Stimulated activated CD4-positive, alpha-beta T cell treated with anti-CD3 and anti-CD28 coated beads, Interleukin-2, amount 100 ng/mL, for 48 hours (primary cell): ENCODE measurements around the gene TANGO6.
A peak's percentile ranks its signal among the peaks of the same experiment; 100 is the strongest.

ENCODE experiments used
- DNase-seq, 2 donors: peaks; one replicate each; pipeline ENCODE4 v3.0.0-alpha.2; 2020

TANGO6 gene

DNA sequence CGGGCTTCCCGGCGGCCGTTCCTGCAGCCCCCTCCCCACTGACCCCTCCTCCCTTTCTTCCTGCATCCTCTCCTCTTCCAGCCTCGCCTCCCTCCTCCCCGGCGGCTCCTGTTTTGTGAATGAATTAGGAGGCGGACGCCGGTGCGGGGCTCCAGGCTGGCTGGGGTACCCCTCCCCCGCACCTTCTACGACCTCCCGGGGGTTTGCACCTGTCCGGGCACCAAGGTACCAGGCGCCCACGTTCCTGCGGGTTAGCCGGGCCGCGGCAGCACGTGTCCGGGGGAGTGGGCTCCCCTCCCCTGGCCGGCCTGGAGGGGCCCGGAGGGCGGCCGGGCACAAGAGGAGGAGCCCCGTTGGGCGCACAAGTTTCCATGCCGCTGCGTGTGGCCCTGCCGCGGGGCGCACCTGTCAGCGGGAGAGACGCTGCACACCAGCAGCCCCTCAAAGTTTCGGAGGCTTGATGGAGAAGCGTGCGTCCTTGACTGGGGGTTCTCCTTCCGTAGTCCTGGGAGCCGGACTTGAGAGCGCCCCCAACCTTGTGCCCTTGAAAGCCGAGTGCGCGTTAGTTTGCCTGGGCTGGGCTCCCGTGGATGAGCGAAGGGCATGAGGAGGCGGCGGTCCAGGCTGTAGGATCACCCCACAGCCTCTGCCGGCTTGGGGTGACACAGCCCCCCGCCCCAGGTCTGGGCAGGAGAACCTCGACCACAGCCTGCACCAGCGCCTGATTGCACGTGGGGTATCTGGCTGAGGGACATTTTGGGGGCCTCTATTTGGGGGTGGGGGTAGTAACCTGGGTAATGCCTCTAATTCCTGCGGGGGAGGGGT is 263.4 kb downstream of the TANGO6 start:
- DNase-seq = no peak

DNA sequence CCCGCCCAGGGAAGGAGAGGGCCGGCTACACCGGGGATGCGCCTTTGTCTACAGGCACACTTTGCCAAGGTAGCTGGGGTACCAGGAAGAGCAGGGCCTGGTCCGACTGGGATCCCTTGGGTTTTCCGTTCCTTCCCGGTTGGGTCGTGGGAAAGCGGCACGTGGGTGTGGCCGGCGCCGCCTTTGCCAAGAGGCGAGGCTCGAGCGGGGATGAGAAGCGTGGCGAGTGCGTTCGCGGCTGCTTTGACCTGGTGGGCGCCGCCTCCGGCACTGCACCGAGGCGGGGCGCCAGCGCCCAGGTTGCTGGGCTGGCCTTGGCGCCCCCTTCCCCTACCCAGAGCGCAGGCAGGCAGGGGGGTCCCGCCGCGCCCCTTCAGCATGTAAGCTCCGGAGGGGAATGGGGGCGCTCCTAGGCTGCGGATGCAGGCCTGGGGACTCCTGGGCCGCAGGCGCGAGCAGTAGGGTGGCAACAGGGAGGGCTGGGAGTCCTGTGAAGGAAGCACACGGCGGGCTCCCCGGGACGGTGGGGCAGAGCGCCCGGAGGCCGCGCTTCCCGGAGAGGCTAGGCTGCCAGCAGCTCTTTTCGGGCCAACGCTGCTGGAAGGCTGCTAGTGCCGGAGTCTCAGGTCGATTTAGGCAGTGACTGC is 264.1 kb downstream of the TANGO6 start:
- DNase-seq = no peak

DNA sequence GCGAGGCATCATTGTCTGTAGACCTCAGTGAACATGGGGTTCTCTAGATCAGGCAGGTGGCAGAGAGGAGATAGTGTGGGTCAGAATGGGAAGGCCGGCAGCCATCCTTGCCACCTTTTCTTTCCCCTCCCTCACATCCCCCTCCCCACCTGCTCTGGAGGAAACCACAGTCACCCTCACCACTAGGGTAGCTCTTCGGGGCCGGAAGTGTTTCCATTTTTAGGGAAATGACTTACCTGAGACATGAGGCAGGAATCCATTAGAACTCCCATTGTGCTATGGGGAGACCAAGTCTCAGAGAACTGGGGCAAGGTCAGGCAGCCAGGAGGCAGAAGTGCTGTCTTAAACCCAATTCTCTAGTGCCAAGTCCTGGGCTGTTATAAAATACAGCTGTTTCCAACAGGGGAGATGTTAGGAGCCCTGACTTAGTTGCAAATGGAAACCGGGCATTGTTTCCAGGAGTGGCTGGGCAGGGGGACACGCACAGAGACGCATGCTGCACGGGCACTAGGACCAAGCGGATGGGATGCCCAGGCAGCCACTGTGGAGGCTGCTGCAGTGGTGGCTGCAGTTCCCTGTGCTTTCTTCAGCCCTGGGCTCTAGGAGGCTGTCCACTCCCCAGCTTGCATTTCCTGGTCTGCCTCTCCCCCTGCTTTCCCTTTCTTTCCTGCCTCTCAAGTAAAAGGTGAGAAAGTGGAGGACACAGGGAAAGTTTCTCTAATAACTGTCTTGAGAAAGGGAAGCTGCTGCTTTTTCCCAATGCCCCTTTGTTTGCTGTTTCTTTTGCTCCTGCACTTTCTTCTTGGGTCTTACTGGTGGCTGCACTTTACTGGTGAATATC is 265.0 kb downstream of the TANGO6 start:
- no peak for DNase-seq

DNA sequence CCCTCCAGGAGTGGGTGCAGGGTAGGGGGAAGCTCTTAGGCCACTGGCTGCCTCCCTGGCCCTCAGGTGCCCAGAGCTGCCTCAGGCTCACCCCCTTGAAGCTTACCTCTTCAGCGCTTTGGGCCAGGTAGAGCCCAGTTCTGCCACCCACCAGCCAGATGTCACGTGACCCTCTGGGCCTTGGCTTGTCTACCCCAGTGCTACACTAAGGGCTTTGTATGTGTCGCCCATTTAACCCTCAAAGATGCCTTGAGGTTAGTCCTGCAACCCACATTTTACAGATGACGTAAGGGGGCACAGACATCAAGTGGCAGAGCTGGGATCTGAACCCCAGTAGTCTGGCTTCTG is 265.5 kb downstream of the TANGO6 start:
- no peak for DNase-seq

DNA sequence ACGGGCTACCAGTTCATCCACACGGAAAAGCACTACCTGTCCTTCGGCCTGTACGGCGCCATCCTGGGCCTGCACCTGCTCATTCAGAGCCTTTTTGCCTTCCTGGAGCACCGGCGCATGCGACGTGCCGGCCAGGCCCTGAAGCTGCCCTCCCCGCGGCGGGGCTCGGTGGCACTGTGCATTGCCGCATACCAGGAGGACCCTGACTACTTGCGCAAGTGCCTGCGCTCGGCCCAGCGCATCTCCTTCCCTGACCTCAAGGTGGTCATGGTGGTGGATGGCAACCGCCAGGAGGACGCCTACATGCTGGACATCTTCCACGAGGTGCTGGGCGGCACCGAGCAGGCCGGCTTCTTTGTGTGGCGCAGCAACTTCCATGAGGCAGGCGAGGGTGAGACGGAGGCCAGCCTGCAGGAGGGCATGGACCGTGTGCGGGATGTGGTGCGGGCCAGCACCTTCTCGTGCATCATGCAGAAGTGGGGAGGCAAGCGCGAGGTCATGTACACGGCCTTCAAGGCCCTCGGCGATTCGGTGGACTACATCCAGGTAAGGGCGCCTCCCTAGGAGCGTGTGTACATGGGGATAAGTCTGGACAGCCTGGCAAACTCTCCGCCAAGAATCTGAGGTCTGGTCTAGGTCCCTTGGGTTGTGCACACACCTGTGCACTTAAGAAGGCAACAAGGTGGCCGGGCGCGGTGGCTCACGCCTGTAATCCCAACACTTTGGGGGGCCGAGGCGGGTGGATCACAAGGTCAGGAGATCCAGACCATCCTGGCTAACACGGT is 266.3 kb downstream of the TANGO6 start:
- no peak for DNase-seq

DNA sequence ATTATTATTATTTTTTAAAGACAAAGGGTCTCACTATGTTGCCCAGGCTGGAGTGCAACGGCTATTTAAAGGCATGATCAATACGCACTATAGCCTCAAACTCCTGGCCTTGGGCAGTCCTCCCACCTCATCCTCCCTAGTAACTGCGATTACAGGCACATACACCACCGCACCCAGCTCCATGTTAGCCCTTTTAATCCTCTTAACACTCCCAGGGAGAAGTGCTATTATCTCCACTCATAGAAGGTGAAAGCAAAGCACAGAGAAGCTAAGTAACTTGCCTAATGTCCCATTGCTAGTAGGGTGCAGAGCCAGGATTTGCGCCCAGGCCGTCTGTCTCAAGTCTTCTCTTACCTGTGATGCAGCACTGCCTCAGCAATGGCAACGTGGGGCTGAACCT is 267.1 kb downstream of the TANGO6 start:
- DNase-seq = no peak

DNA sequence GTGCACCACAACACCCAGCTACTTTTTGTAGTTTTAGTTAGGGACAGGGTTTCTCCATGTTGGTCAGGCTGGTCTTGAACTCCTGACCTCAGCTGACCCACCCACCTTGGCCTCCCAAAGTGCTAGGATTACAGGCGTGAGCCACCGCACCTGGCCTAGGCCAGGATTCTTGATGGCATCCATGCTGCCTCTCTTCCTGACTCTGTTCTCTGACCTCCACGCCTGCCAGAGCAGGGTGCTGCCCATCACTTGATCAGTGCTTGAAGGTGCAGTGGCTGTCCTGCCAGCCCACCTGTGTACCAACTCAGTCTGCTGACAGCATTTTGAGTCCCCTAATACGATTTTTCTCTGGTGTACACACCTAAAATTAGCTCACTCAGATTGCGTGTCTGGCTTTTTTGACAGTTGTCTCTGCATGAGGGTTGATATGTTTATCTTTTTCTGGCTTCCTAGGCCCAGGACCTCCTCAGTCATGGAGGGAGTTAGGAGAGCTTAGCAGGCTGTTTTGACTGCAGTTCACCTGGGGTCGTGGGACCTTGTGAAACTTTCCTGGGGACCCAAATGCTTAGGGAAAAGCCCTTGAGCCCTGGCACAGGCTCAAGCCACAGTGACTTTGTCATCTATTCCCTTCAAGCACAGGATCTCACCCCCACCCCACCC is 268.0 kb downstream of the TANGO6 start:
- DNase-seq = no peak

DNA sequence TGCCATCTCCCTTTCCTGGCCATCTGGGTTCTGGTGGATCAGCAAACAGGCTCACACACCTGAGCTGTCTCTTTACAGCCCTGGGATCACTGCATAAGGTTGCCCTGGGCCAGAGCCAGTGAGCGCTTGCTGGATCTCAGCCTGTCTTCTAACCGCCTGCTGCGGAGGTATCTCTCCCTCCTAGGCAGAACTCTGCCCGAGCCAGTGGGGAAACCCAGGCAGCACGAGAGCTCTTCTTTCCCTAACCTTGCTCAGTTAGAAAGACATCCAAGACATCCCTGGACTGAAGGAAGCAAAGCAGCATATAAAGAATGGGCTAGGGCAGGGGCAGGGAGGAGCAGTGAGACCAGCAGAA is 268.5 kb downstream of the TANGO6 start:
- DNase-seq = no peak

DNA sequence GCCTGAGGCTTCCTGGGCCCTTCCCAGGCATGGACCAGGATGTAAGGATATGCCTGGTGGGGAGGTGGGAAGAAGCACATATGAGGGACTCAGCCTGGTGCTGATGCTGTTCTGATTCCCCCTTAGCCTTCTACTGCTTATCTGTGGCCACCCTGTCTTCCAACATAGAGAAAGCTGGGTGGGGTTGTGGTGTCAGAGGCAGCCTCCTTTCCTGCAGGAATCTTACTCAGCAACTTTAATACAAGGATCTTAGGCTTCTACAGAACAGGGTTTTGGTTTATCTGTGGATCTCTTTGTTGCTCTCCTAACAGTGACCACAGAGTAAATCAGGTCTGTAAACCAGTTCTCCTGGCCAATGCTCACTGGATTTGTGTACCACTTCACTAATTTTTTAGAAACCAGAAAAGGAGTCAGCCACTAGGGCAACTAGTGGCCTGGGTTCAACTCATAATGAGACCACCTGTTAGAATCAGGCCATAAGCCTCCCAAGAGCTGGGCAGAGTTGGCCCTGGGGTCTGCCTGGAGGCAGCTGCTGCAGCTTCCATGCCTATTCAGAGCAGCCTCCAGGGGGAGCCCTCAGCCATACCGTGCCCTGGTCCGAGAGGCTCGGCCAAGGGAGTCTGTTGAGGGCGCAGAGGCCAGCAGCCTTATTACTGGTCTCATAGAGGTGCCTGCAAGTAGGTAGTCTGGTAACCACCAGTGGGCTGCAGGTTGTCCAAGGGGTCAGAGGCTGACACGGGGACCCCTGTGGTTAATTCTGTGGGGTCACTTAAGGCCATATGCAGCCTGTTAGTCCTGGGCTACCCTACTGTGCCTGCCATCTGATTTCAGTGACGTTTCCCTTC is 269.2 kb downstream of the TANGO6 start:
- DNase-seq = peak; percentile 51 to 57

DNA sequence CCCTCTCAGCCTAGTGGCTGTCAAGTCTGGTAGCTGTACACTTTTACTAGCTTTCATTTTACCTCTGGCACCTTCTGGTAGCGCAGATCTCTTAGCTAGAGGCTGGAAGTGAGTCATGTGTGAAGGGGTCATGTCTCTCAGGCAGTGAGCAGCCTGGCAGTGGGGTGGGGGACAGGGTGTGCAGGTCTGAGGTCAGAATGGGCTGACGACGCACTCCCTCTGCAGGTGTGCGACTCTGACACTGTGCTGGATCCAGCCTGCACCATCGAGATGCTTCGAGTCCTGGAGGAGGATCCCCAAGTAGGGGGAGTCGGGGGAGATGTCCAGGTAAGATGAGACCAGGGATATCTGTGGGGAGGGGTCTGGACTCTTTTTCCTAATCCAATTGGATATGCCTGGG is 269.9 kb downstream of the TANGO6 start:
- no peak for DNase-seq

DNA sequence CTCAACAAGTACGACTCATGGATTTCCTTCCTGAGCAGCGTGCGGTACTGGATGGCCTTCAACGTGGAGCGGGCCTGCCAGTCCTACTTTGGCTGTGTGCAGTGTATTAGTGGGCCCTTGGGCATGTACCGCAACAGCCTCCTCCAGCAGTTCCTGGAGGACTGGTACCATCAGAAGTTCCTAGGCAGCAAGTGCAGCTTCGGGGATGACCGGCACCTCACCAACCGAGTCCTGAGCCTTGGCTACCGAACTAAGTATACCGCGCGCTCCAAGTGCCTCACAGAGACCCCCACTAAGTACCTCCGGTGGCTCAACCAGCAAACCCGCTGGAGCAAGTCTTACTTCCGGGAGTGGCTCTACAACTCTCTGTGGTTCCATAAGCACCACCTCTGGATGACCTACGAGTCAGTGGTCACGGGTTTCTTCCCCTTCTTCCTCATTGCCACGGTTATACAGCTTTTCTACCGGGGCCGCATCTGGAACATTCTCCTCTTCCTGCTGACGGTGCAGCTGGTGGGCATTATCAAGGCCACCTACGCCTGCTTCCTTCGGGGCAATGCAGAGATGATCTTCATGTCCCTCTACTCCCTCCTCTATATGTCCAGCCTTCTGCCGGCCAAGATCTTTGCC is 271.1 kb downstream of the TANGO6 start:
- no peak for DNase-seq

DNA sequence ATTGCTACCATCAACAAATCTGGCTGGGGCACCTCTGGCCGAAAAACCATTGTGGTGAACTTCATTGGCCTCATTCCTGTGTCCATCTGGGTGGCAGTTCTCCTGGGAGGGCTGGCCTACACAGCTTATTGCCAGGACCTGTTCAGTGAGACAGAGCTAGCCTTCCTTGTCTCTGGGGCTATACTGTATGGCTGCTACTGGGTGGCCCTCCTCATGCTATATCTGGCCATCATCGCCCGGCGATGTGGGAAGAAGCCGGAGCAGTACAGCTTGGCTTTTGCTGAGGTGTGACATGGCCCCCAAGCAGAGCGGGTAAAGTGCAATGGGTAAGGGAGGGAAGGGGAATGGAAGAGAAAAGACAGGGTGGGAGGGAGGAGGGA is 271.6 kb downstream of the TANGO6 start:
- DNase-seq = no peak

DNA sequence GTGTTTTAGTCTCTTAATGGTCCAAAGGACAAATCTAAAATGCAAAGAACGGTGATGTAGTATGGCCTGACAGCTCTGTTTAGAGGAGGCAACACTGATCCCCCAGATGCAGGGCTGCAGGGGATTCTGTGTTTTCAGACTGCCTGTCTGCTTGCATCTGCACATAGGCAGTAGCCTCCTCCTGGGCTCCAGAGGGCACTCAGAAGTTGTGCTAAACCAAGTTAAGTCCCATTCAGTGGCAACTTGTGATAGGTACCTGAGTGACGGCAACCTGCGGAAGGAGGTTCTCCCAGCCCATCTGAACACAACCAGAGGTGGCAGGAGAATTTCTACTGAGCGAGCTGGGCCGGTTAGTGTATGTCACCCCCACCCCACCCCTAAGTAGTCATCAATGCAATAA is 272.0 kb downstream of the TANGO6 start:
- no peak for DNase-seq

DNA sequence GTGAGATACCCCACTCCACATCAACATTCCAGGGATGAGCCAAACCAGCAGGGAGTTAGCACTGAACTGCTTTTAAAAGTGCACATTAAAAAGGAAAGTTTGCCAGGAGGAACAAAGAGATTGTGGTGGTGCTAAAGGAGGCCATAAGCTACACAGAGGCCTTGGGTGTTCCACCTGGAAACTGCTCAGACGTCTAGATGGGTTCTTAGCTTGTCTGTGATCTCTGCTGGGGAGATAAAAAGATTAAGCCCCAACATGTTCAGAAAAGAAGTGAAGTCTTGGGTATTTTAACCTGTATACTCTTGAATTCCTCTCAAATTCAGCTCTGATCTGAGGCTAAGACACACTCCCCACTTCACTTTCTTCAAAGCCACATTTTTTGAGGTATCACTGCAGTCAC is 272.5 kb downstream of the TANGO6 start:
- no peak for DNase-seq

DNA sequence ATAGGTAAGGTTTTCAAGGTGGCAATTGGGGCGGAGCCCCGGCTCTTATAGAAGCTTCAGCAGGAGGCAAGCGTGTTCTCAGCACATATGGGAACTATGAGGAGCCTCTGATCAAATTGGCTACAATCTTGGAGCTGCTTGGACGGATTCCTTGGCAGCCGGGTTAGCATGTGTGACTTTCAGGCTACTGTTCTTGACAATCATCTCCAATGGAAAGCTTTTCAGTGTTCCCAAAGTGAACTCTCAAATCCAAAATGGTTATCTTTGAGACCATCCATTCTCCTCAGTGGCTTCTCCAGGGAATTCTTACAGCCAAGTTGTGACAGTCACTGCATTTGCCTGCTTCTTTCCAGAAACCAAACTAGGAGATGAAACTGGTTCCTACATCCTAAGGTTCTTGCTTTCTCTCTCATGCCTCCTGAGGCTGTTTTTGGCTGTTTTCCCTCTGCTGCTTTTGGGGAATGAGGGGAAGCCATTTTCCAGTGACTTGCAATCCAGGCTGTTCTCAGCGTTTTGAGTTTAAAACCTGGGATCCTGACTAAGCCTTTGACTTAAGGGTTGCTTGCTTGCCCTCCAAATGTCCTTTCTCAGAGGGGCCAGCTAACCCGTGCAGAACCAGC is 273.0 kb downstream of the TANGO6 start:
- DNase-seq = no peak

DNA sequence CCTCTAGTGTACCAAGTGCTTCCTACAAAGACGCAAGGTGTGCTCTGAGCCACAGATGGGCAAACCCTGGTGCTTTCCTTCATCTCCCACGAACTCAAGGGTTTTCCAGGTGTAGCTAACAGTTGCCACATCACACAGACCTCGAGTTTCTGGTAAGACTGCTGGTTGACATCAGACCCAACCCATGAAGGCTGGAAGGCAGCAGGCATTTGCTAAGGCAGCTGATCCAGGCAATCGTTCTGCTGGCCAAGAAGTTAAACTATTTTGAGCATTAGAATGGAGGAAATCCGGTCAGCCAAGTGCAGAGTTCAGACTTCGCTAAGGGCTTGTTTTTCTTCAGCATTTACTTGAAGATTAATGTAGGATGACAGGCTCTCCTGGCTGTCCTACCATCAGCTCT is 273.6 kb downstream of the TANGO6 start:
- no peak for DNase-seq

DNA sequence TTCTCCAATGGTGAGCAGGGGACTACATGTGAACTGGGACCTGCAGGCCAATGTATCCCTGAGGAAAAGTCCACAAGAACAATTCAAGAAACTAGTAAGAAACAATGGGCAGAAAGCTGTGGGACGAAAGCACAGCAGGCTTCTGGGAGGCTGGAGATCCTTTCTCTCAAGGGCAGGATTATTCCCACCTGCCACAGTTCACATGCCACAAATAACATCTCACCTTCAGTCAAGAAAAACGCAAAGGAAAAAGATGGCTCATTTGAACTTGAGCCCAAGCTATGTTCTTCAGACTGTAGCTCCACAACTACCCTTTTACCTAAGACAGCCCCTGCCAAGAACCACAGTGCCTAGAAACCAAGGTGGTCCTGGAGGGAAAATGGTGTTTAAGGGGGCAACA is 275.1 kb downstream of the TANGO6 start:
- DNase-seq = no peak

DNA sequence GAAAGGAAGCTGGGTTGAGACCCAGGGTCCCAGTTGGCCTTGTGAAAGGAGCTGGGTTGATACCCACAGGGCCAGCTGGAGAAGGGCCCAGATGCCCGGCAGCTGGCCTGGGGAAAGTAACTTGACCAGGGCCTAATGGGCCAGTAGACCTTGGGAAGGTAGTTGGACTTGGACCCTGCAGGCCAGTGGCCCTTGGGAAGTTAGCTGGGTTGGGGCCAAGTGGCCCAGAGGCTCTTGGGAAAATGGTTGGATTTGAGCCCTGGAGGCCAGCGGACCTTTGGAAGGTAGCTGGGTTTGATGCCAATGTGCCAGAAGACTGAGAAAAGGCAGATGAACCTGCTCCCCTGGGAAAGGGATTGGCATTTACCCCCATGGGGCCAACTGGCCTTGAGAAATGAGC is 275.7 kb downstream of the TANGO6 start:
- DNase-seq = no peak

DNA sequence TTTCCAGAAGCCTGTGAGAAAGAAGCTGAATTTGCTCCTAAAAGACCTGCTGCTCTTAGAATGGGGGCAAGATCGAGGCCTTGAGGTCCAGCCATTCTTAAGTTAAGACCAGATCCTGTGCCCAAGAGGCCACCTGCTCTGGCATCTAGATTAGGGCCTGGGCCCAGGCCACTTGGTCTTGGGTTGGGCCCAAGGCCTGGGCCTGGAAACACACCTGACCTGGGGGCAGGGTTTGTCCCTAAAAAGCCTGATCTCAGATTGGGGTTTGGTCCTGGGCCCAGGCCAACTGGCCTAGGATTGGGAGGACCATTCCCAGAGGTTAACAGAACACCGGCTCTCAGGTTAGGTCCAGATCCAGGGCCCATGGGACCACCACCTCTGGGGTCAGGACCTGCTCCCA is 276.2 kb downstream of the TANGO6 start:
- no peak for DNase-seq

DNA sequence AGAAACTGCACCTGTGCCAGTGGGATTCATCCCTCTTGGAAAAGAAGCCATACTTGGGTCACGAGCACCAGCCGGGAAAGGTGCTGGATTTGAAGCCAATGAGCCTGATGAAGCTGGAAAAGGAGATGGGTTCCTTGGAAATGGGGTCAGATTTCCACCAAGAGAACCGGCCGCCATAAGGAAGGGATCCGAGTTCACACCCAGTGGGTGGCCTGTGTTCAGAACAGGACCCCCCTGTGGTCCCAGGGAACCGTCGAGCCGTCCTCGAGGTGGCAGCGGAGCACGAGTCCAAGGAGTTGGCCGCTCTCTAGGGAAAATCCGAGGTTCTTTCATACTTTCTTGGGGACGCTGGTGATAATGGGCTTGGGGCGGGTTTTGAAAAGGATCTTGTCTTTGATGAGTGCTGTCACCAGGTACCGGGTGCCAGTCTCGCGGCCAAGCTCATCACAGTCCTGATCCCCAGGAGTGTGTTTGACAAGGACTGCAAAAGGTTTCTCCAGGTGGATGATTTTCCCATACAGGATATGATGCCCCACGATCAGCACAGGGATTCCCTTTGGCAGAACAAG is 276.8 kb downstream of the TANGO6 start:
- DNase-seq = no peak
